HEK293 (cell line): Measurements from ENCODE around the gene LANCL2.

Experiments
- CTCF ChIA-PET: fragments of 350-600 bp; formaldehyde crosslinking; extraction: SDS; loops from one replicate; lab custom pipeline; 2021; ENCODE audit warnings: antibody characterized with exemption; lab: Yijun Ruan, JAX
- POLR2A ChIA-PET: fragments of 300-600 bp; formaldehyde crosslinking; extraction: SDS; loops from one replicate; lab custom pipeline; 2020; ENCODE audit warnings: antibody characterized with exemption, inconsistent platforms; lab: Yijun Ruan, JAX
- H3K27ac ChIP-seq: fragments of 200-500 bp; sonication (Bioruptor generic); 2 replicates; pipeline ENCODE4 v1.5.1; 2014; ENCODE audit warnings: low read depth, low read length, control low read depth, inconsistent platforms; ENCODE audit errors: extremely low read depth
- H3K36me3 ChIP-seq, 2 experiments: fragments of 200-500 bp in 1 of 2; sonication (Bioruptor generic) in 1 of 2; 1 replicate in 1 of 2; 2 replicates in 1 of 2; pipeline ENCODE4 v1.5.1; 2014 to 2017; ENCODE audit warnings: inconsistent platforms in 2 of 2, low read length in 2 of 2; ENCODE audit not compliant: control insufficient read depth in 2 of 2, insufficient read depth in 1 of 2
- H3K4me1 ChIP-seq: fragments of 200-500 bp; sonication (Bioruptor generic); 2 replicates; pipeline ENCODE4 v1.5.1; 2014; ENCODE audit warnings: mild to moderate bottlenecking, low read length, inconsistent platforms; ENCODE audit not compliant: control insufficient read depth, insufficient read depth
- H3K4me3 ChIP-seq: 2 replicates; pipeline ENCODE4 v1.5.1; 2011; ENCODE audit warnings: low read depth, mild to moderate bottlenecking, control low read depth, low read length, moderate library complexity
- H3K9me3 ChIP-seq: fragments of 200-500 bp; sonication (Bioruptor generic); 2 replicates; pipeline ENCODE4 v1.5.1; 2014; ENCODE audit warnings: low read depth, low read length, inconsistent platforms; ENCODE audit not compliant: control insufficient read depth, insufficient read depth
- GFI1B ChIP-seq: fragments of 450-650 bp; formaldehyde crosslinking; IDR thresholded peaks from 2 replicates; pipeline ENCODE4 v1.5.1; 2016; ENCODE audit warnings: missing biosample characterization, missing genetic modification characterization
- GLIS2 ChIP-seq: fragments of 450-650 bp; formaldehyde crosslinking; IDR thresholded peaks from 2 replicates; pipeline ENCODE4 v1.5.1; 2016; ENCODE audit warnings: missing biosample characterization, missing genetic modification characterization
- HOXC10 ChIP-seq: sonication (generic); formaldehyde crosslinking; IDR thresholded peaks from 2 replicates; pipeline ENCODE4 v1.8.1; 2023; ENCODE audit warnings: mild to moderate bottlenecking, missing genetic modification reagents
- IKZF3 ChIP-seq: fragments of 450-650 bp; IDR thresholded peaks from 2 replicates; pipeline ENCODE4 v1.5.0; 2018; ENCODE audit warnings: missing biosample characterization, mild to moderate bottlenecking, missing genetic modification characterization, moderate library complexity
- PRDM2 ChIP-seq: fragments of 450-650 bp; formaldehyde crosslinking; IDR thresholded peaks from 2 replicates; pipeline ENCODE4 v1.5.1; 2016; ENCODE audit warnings: missing biosample characterization, missing genetic modification characterization, borderline replicate concordance
- REPIN1 ChIP-seq: fragments of 450-650 bp; formaldehyde crosslinking; IDR thresholded peaks from 2 replicates; pipeline ENCODE4 v1.5.1; 2017; ENCODE audit warnings: missing biosample characterization, missing genetic modification characterization, low read depth
- SETDB1 ChIP-seq: IDR thresholded peaks from one replicate; pipeline ENCODE4 v1.6.1; 2017; ENCODE audit warnings: mild to moderate bottlenecking, low read length, moderate library complexity, mixed read lengths; ENCODE audit not compliant: insufficient read length
- TRIM28 ChIP-seq: IDR thresholded peaks from 2 replicates; pipeline ENCODE4 v1.6.1; 2011; ENCODE audit warnings: low read length, control low read depth, borderline replicate concordance
- ZBTB10 ChIP-seq: fragments of 450-650 bp; formaldehyde crosslinking; IDR thresholded peaks from 2 replicates; pipeline ENCODE4 v1.5.1; 2016; ENCODE audit warnings: missing biosample characterization, missing genetic modification characterization
- ZBTB20 ChIP-seq: fragments of 450-650 bp; formaldehyde crosslinking; IDR thresholded peaks from 2 replicates; pipeline ENCODE4 v1.5.1; 2016; ENCODE audit warnings: missing biosample characterization, missing genetic modification characterization
- ZNF138 ChIP-seq: fragments of 450-650 bp; formaldehyde crosslinking; IDR thresholded peaks from 2 replicates; pipeline ENCODE4 v1.5.1; 2016; ENCODE audit warnings: missing biosample characterization, missing genetic modification characterization, borderline replicate concordance
- ZNF155 ChIP-seq: fragments of 450-650 bp; formaldehyde crosslinking; IDR thresholded peaks from 2 replicates; pipeline ENCODE4 v1.5.1; 2016; ENCODE audit warnings: missing biosample characterization, missing genetic modification characterization
- ZNF16 ChIP-seq: fragments of 450-650 bp; formaldehyde crosslinking; IDR thresholded peaks from 2 replicates; pipeline ENCODE4 v1.5.1; 2016; ENCODE audit warnings: low read depth, missing biosample characterization, missing genetic modification characterization
- ZNF335 ChIP-seq: fragments of 450-650 bp; formaldehyde crosslinking; conservative IDR thresholded peaks from 2 replicates; pipeline ENCODE4 v1.5.1; 2016; ENCODE audit warnings: missing biosample characterization, missing genetic modification characterization
- ZNF404 ChIP-seq: fragments of 450-650 bp; formaldehyde crosslinking; IDR thresholded peaks from 2 replicates; pipeline ENCODE4 v1.5.1; 2017; ENCODE audit warnings: missing biosample characterization, missing genetic modification characterization
- ZNF510 ChIP-seq: fragments of 450-650 bp; formaldehyde crosslinking; IDR thresholded peaks from 2 replicates; pipeline ENCODE4 v1.5.1; 2018; ENCODE audit warnings: mild to moderate bottlenecking, missing genetic modification characterization, missing biosample characterization; ENCODE audit not compliant: insufficient replicate concordance
- ZNF514 ChIP-seq: fragments of 450-650 bp; formaldehyde crosslinking; IDR thresholded peaks from 2 replicates; pipeline ENCODE4 v1.5.1; 2016; ENCODE audit warnings: missing biosample characterization, missing genetic modification characterization
- ZNF521 ChIP-seq: fragments of 450-650 bp; formaldehyde crosslinking; IDR thresholded peaks from 2 replicates; pipeline ENCODE4 v1.5.1; 2017; ENCODE audit warnings: missing biosample characterization, mild to moderate bottlenecking, missing genetic modification characterization
- ZNF529 ChIP-seq: fragments of 450-650 bp; formaldehyde crosslinking; IDR thresholded peaks from 2 replicates; pipeline ENCODE4 v1.5.1; 2017; ENCODE audit warnings: missing genetic modification characterization, missing biosample characterization; ENCODE audit not compliant: insufficient replicate concordance
- ZNF548 ChIP-seq: fragments of 450-650 bp; formaldehyde crosslinking; IDR thresholded peaks from 2 replicates; pipeline ENCODE4 v1.5.1; 2016; ENCODE audit warnings: missing biosample characterization, missing genetic modification characterization
- ZNF558 ChIP-seq: fragments of 450-650 bp; formaldehyde crosslinking; IDR thresholded peaks from 2 replicates; pipeline ENCODE4 v1.5.1; 2016; ENCODE audit warnings: missing biosample characterization, missing genetic modification characterization
- ZNF692 ChIP-seq: fragments of 450-650 bp; formaldehyde crosslinking; IDR thresholded peaks from 2 replicates; pipeline ENCODE4 v1.5.1; 2016; ENCODE audit warnings: missing biosample characterization, missing genetic modification characterization
- ZNF747 ChIP-seq: fragments of 450-650 bp; formaldehyde crosslinking; IDR thresholded peaks from 2 replicates; pipeline ENCODE4 v1.5.1; 2016; ENCODE audit warnings: missing biosample characterization, missing genetic modification characterization
- ZNF777 ChIP-seq: fragments of 450-650 bp; formaldehyde crosslinking; IDR thresholded peaks from 2 replicates; pipeline ENCODE4 v1.5.1; 2017; ENCODE audit warnings: missing biosample characterization, missing genetic modification characterization, borderline replicate concordance
- ZNF830 ChIP-seq: fragments of 450-650 bp; IDR thresholded peaks from 2 replicates; pipeline ENCODE4 v1.5.0; 2018; ENCODE audit warnings: missing biosample characterization, missing genetic modification characterization, low read depth, mild to moderate bottlenecking, moderate library complexity
- ZSCAN5A ChIP-seq: fragments of 450-650 bp; formaldehyde crosslinking; IDR thresholded peaks from 2 replicates; pipeline ENCODE4 v1.5.1; 2016; ENCODE audit warnings: missing biosample characterization, missing genetic modification characterization

The LANCL2 gene

GRCh38 chr7:55387062-55387965 is 22.2 kb downstream of the LANCL2 start:
- no peak overlapping the region for H3K4me3 ChIP-seq
- TF ChIP-seq ZNF558 (tag by site-specific recombination) (no peak), ZNF510 (peak; percentile 75), ZNF747 (tag by site-specific recombination) (no peak), ZNF521 (tag by site-specific recombination) (no peak), TRIM28 (peak; percentile 60; the same call in 1 of the 2 replicates), ZNF335 (tag by site-specific recombination) (no peak), ZNF548 (tag by site-specific recombination) (no peak), PRDM2 (no peak), HOXC10 (no peak), ZNF155 (tag by site-specific recombination) (no peak), ZBTB20 (no peak), ZNF529 (tag by site-specific recombination) (peak; percentile 44), ZNF404 (no peak), ZNF777 (tag by site-specific recombination) (no peak), IKZF3 (no peak), ZNF692 (tag by site-specific recombination) (no peak), SETDB1 (peak; percentile 97), ZNF830 (no peak), REPIN1 (no peak), GFI1B (tag by site-specific recombination) (no peak), ZNF514 (no peak), ZNF138 (tag by site-specific recombination) (no peak), ZBTB10 (tag by site-specific recombination) (no peak), ZNF16 (tag by site-specific recombination) (no peak), GLIS2 (tag by site-specific recombination) (no peak), ZSCAN5A (no peak)

More at GRCh38 chr7:55387062-55387965, 22.2 kb downstream of the LANCL2 start:
- Histone ChIP-seq H3K27ac (no peak overlapping the region), H3K4me1 (no peaks in the 10 kb centered on the region), H3K9me3 (no peaks in the 10 kb centered on the region; the same call in 1 of the 2 replicates), H3K36me3 (no peaks in the 10 kb centered on the region; a peak in 1 of 3 replicates)
- ChIA-PET POLR2A (no interaction called here), CTCF (no interaction called here)
